Measurements from ENCODE around the gene NODAL.
A peak's percentile ranks its signal among the peaks of the same experiment; 100 is the strongest.

NODAL gene

GRCh38 chr10:70404787-70405036, 36.8 kb downstream of the NODAL start:
- no peaks in the 10 kb centered on the region for H3K27me3 ChIP-seq (ENCODE audit: control insufficient read depth, low read length)
- H3K4me1 ChIP-seq (ENCODE audit: control insufficient read depth, low read length), result peaks cover 26% of the 10 kb centered on the region
- H3K9me2 ChIP-seq (replicated peaks; ENCODE audit: control insufficient read depth, low read length), result no peaks in the 10 kb centered on the region
- H3K4me3 ChIP-seq (ENCODE audit: low read length), result peak overlapping the region; percentile 76
- no peak for TF ChIP-seq EZH2phosphoT487 (IDR thresholded peaks at IDR 0.05; ENCODE audit: borderline replicate concordance, low read length)
- TF ChIP-seq CTCF (IDR thresholded peaks at IDR 0.05; ENCODE audit: low read depth, low read length, poor library complexity, severe bottlenecking), result no peak
- peaks cover 46% of the 10 kb centered on the region for H3K79me2 ChIP-seq (ENCODE audit: control insufficient read depth, low read length)
- peaks cover 24% of the 10 kb centered on the region for H4K20me1 ChIP-seq (ENCODE audit: control insufficient read depth, insufficient read depth, low read depth, low read length)
- no peaks in the 10 kb centered on the region for H3K9me3 ChIP-seq (ENCODE audit: control insufficient read depth, insufficient read depth, low read length)
- 0 out of 2 replicates have a peak, but pooled peaks cover 8% of the 10 kb centered on the region for H3F3A ChIP-seq (ENCODE audit: control insufficient read depth, insufficient read depth)
- peak overlapping the region; percentile 73 for H3K4me2 ChIP-seq (ENCODE audit: low read length)
- H3K27ac ChIP-seq (ENCODE audit: low read depth, low read length), result peak overlapping the region; percentile 61
- peaks cover 25% of the 10 kb centered on the region for H3K36me3 ChIP-seq (ENCODE audit: control insufficient read depth, low read length)

GRCh38 chr10:70404036-70404786, 37.3 kb downstream of the NODAL start, which contains the start of gene EIF4EBP2:
Gene EIF4EBP2, plus strand, starts transcription at chr10:70404145. Its CDS starts 257 bp downstream, at chr10:70404402.
- TF ChIP-seq CTCF (IDR thresholded peaks at IDR 0.05; ENCODE audit: low read depth, low read length, poor library complexity, severe bottlenecking) (no peak), EZH2phosphoT487 (IDR thresholded peaks at IDR 0.05; ENCODE audit: borderline replicate concordance, low read length) (no peak)
- H3K36me3 ChIP-seq (ENCODE audit: control insufficient read depth, low read length), result peaks cover 20% of the 10 kb centered on the region
- peaks cover 41% of the 10 kb centered on the region for H3K79me2 ChIP-seq (ENCODE audit: control insufficient read depth, low read length)
- peak within 1 kb of the TSS; percentile 76 for H3K4me3 ChIP-seq (ENCODE audit: low read length)
- H3K9me3 ChIP-seq (ENCODE audit: control insufficient read depth, insufficient read depth, low read length), result no peaks in the 10 kb centered on the region
- peak within 1 kb of the TSS; percentile 73 for H3K4me2 ChIP-seq (ENCODE audit: low read length)
- H4K20me1 ChIP-seq (ENCODE audit: control insufficient read depth, insufficient read depth, low read depth, low read length), result peaks cover 23% of the 10 kb centered on the region
- peaks cover 26% of the 10 kb centered on the region for H3K4me1 ChIP-seq (ENCODE audit: control insufficient read depth, low read length)
- no peaks in the 10 kb centered on the region for H3K27me3 ChIP-seq (ENCODE audit: control insufficient read depth, low read length)
- H3K27ac ChIP-seq (ENCODE audit: low read depth, low read length), result peak within 1 kb of the TSS; percentile 61
- H3K9me2 ChIP-seq (replicated peaks; ENCODE audit: control insufficient read depth, low read length), result no peaks in the 10 kb centered on the region
- 0 out of 2 replicates have a peak, but pooled peaks cover 8% of the 10 kb centered on the region for H3F3A ChIP-seq (ENCODE audit: control insufficient read depth, insufficient read depth)

GRCh38 chr10:70403483-70404035, 37.9 kb downstream of the NODAL start:
- peaks cover 17% of the 10 kb centered on the region for H4K20me1 ChIP-seq (ENCODE audit: control insufficient read depth, insufficient read depth, low read depth, low read length)
- TF ChIP-seq CTCF (IDR thresholded peaks at IDR 0.05; ENCODE audit: low read depth, low read length, poor library complexity, severe bottlenecking), result no peak
- no peak for TF ChIP-seq EZH2phosphoT487 (IDR thresholded peaks at IDR 0.05; ENCODE audit: borderline replicate concordance, low read length)
- peak overlapping the region; percentile 73 for H3K4me2 ChIP-seq (ENCODE audit: low read length)
- H3K4me1 ChIP-seq (ENCODE audit: control insufficient read depth, low read length), result peaks cover 26% of the 10 kb centered on the region
- no peaks in the 10 kb centered on the region for H3K27me3 ChIP-seq (ENCODE audit: control insufficient read depth, low read length)
- H3K27ac ChIP-seq (ENCODE audit: low read depth, low read length), result no peak overlapping the region
- H3K36me3 ChIP-seq (ENCODE audit: control insufficient read depth, low read length), result peaks cover 14% of the 10 kb centered on the region
- H3K9me2 ChIP-seq (replicated peaks; ENCODE audit: control insufficient read depth, low read length), result no peaks in the 10 kb centered on the region
- H3K9me3 ChIP-seq (ENCODE audit: control insufficient read depth, insufficient read depth, low read length), result no peaks in the 10 kb centered on the region
- H3F3A ChIP-seq (ENCODE audit: control insufficient read depth, insufficient read depth), result 0 out of 2 replicates have a peak, but pooled peaks cover 8% of the 10 kb centered on the region
- H3K4me3 ChIP-seq (ENCODE audit: low read length), result peak overlapping the region; percentile 76
- H3K79me2 ChIP-seq (ENCODE audit: control insufficient read depth, low read length), result peaks cover 35% of the 10 kb centered on the region

All from DOHH2 (cell line).